B cell (primary cell): ENCODE results near the gene NTS.
A peak's percentile ranks its signal among the peaks of the same experiment; 100 is the strongest.

Experiments used
- CTCF ChIP-seq: fragments of 200-600 bp; IDR thresholded peaks from one replicate; pipeline ENCODE4 v1.8.0; 2022; ENCODE audit warnings: antibody characterized with exemption, mild to moderate bottlenecking
- EZH2 ChIP-seq: IDR thresholded peaks from 2 replicates; pipeline ENCODE4 v1.6.1; 2012; ENCODE audit warnings: borderline replicate concordance, low read depth, mild to moderate bottlenecking, moderate library complexity, low read length; ENCODE audit not compliant: insufficient read depth, poor library complexity, severe bottlenecking

GRCh38 chr12:85920324-85920947 is 46.3 kb downstream of the NTS start:
- TF ChIP-seq CTCF (peak; percentile 85), EZH2 (no peak)
